DND-41 (cell line): ENCODE measurements around the gene CATSPERZ.

Experiments used
- ATAC-seq: fragments of 200-7000 bp; cut with Tn5 transposase; 3 replicates; pipeline ENCODE4 v1.9.1; 2021; ENCODE audit warnings: low read depth; ENCODE audit not compliant: insufficient read depth
- DNase-seq: peaks from one replicate; pipeline ENCODE4 v3.0.0-alpha.2; 2020
- H2AFZ ChIP-seq: 2 replicates; pipeline ENCODE4 v1.6.0; 2012; ENCODE audit warnings: low read depth, low read length
- H3K27ac ChIP-seq: 2 replicates; pipeline ENCODE4 v1.5.1; 2012; ENCODE audit warnings: low read length, inconsistent platforms
- H3K27me3 ChIP-seq: fragments of 200-600 bp; sonication (generic); 2 replicates; pipeline ENCODE4 v1.6.0; 2012; ENCODE audit warnings: low read length, mild to moderate bottlenecking, inconsistent platforms; ENCODE audit not compliant: insufficient read depth, poor library complexity
- H3K36me3 ChIP-seq: 2 replicates; pipeline ENCODE4 v1.5.1; 2012; ENCODE audit warnings: low read length, inconsistent platforms; ENCODE audit not compliant: insufficient read depth
- H3K4me1 ChIP-seq: 2 replicates; pipeline ENCODE4 v1.5.1; 2012; ENCODE audit warnings: mild to moderate bottlenecking, low read length; ENCODE audit not compliant: insufficient read depth
- H3K4me2 ChIP-seq: 2 replicates; pipeline ENCODE4 v1.6.0; 2012; ENCODE audit warnings: mild to moderate bottlenecking, moderate library complexity, low read length, inconsistent platforms; ENCODE audit not compliant: insufficient read depth
- H3K4me3 ChIP-seq, 2 experiments: fragments of 200-600 bp in 1 of 2; shearing (Covaris generic) in 1 of 2; 2 replicates each; pipeline ENCODE4 v1.5.1; 2012 to 2016; ENCODE audit warnings: inconsistent platforms in 2 of 2, low read length in 2 of 2, mild to moderate bottlenecking in 2 of 2, low read depth in 1 of 2, moderate library complexity in 1 of 2
- H3K79me2 ChIP-seq: 2 replicates; pipeline ENCODE4 v1.6.0; 2012; ENCODE audit warnings: low read length, inconsistent platforms; ENCODE audit not compliant: insufficient read depth
- H3K9ac ChIP-seq: 2 replicates; pipeline ENCODE4 v1.6.0; 2012; ENCODE audit warnings: low read depth, mild to moderate bottlenecking, inconsistent platforms, low read length, moderate library complexity
- H3K9me3 ChIP-seq: 2 replicates; pipeline ENCODE4 v1.5.1; 2012; ENCODE audit warnings: low read length, moderate library complexity, mild to moderate bottlenecking, inconsistent platforms; ENCODE audit not compliant: insufficient read depth, severe bottlenecking
- H4K20me1 ChIP-seq: 2 replicates; pipeline ENCODE4 v1.6.0; 2012; ENCODE audit warnings: low read length; ENCODE audit not compliant: insufficient read depth
- EZH2 ChIP-seq: IDR thresholded peaks from 3 replicates; pipeline ENCODE4 v1.6.1; 2012; ENCODE audit warnings: borderline replicate concordance, low read depth, mild to moderate bottlenecking, moderate library complexity, low read length, inconsistent platforms; ENCODE audit not compliant: severe bottlenecking
- TF ChIP-seq, protein P1 (sequence below): IDR thresholded peaks from 2 replicates; pipeline ENCODE4 v1.5.1; 2012; ENCODE audit warnings: borderline replicate concordance, low read length, moderate library complexity, mild to moderate bottlenecking; ENCODE audit not compliant: poor library complexity, severe bottlenecking; ENCODE audit errors: extremely low read depth

Gene CATSPERZ

GRCh38 chr11:64351136-64351631, 51.0 kb downstream of the CATSPERZ start:
- no peaks in the 10 kb centered on the region for H3K4me1 ChIP-seq

DNA sequence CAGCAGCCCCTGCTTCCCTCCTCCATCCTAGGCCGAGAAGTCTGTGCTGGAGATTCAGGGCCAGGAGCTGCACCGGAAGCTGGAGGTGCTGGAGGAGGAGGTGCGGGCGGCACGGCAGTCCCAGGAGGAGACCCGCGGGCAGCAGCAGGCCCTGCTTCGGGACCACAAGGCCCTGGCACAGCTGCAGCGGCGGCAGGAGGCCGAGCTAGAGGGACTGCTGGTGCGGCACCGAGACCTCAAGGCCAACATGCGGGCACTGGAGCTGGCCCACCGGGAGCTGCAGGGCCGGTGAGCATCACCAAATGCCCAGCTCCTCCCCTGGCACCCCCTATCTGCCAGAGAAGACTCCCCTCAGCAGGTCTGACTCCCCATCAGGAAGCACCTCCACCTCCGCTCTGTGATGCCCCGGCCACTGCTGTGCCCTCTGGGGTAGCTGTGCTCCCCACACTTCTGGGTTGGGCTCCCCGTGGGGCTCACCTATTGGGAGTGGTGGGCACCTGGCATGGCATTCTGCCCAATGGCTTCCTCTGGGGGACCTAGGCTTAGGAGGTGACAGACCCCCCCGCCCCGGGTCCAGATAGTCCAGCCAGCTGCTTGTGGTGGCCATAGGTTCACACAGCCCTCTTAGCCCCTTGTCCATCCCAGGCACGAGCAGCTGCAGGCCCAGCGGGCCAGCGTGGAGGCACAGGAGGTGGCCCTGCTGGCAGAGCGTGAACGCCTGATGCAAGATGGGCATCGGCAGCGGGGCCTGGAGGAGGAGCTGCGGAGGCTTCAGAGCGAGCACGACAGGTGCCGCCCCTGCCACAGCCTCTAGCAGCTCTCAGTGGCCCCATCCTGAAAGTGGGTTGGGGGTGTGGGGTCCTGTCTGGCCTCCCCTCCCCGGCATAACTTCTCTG, 52.2 kb downstream of the CATSPERZ start:
- Histone ChIP-seq H3K4me3 (no peak overlapping the region), H3K36me3 (no peaks in the 10 kb centered on the region), H2AFZ (no peak overlapping the region), H3K27ac (no peak overlapping the region), H3K79me2 (no peaks in the 10 kb centered on the region), H3K4me1 (no peaks in the 10 kb centered on the region), H3K4me2 (no peak overlapping the region), H3K9me3 (no peaks in the 10 kb centered on the region), H3K27me3 (no peaks in the 10 kb centered on the region), H3K9ac (no peak overlapping the region), H4K20me1 (no peaks in the 10 kb centered on the region)
- TF ChIP-seq, protein P1, sequence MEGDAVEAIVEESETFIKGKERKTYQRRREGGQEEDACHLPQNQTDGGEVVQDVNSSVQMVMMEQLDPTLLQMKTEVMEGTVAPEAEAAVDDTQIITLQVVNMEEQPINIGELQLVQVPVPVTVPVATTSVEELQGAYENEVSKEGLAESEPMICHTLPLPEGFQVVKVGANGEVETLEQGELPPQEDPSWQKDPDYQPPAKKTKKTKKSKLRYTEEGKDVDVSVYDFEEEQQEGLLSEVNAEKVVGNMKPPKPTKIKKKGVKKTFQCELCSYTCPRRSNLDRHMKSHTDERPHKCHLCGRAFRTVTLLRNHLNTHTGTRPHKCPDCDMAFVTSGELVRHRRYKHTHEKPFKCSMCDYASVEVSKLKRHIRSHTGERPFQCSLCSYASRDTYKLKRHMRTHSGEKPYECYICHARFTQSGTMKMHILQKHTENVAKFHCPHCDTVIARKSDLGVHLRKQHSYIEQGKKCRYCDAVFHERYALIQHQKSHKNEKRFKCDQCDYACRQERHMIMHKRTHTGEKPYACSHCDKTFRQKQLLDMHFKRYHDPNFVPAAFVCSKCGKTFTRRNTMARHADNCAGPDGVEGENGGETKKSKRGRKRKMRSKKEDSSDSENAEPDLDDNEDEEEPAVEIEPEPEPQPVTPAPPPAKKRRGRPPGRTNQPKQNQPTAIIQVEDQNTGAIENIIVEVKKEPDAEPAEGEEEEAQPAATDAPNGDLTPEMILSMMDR, result no peak
- TF ChIP-seq EZH2, result no peak
- DNase-seq (no peak), ATAC-seq (no peak)

More at GRCh38 chr11:64351136-64351631, 51.0 kb downstream of the CATSPERZ start:
- no peak overlapping the region for H3K4me3 ChIP-seq
- H4K20me1 ChIP-seq, result no peaks in the 10 kb centered on the region
- DNase-seq (no peak), ATAC-seq (no peak)
- no peaks in the 10 kb centered on the region for H3K9me3 ChIP-seq
- no peaks in the 10 kb centered on the region for H3K79me2 ChIP-seq
- no peaks in the 10 kb centered on the region for H3K27me3 ChIP-seq
- no peak overlapping the region for H3K4me2 ChIP-seq
- no peak overlapping the region for H3K9ac ChIP-seq
- no peaks in the 10 kb centered on the region for H3K36me3 ChIP-seq
- H2AFZ ChIP-seq, result no peak overlapping the region
- TF ChIP-seq, protein P1, result no peak
- no peak for TF ChIP-seq EZH2
- H3K27ac ChIP-seq, result no peak overlapping the region

DNA sequence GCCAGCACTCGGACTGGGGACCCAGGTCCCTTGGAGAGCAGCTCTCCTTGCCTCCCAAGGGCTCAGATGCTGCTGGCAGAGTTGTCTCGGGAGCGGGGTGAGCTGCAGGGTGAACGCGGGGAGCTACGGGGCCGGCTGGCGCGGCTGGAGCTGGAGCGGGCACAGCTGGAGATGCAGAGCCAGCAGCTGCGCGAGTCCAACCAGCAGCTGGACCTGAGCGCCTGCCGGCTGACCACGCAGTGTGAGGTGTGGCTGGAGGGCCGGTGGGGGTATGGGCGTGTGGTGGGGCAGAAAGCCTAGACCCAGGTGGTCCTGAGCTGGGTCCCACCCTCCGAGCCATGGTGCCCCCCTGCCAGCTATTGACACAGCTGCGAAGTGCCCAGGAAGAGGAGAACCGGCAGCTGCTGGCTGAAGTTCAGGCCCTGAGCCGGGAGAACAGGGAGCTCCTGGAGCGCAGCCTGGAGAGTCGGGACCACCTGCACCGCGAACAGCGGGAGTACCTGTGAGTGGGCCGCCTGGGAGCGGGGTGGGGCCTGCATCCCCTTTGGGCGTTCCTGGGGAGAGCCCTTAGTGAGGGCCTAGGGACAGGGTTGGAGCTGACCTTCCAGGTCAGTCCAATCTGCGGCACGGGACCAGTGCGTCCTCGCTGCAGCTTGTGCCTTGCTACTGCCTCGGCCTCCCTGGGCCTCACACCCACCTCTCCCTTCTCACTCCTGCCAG, 53.0 kb downstream of the CATSPERZ start:
- no peaks in the 10 kb centered on the region for H3K27me3 ChIP-seq
- peaks cover under 1% of the 10 kb centered on the region; the same call in 1 of the 2 replicates for H3K79me2 ChIP-seq
- TF ChIP-seq, protein P1, result no peak
- TF ChIP-seq EZH2, result no peak
- H3K9ac ChIP-seq, result no peak overlapping the region
- no peaks in the 10 kb centered on the region for H3K36me3 ChIP-seq
- no peak overlapping the region for H3K4me3 ChIP-seq
- ATAC-seq (no peak), DNase-seq (no peak)
- no peak overlapping the region for H2AFZ ChIP-seq
- no peak overlapping the region for H3K4me2 ChIP-seq
- no peaks in the 10 kb centered on the region for H3K9me3 ChIP-seq
- H3K27ac ChIP-seq, result no peak overlapping the region
- H3K4me1 ChIP-seq, result peaks cover 5% of the 10 kb centered on the region
- no peaks in the 10 kb centered on the region for H4K20me1 ChIP-seq
